Skeletal muscle satellite cell (primary cell): Measurements from ENCODE around the gene HRC. TPM values are rescaled to one million over a fixed set of nuclear protein-coding genes. Genes with fewer than 3 reads are reported as not detected.

Source experiments
- H3K27me3 ChIP-seq: 2 replicates; pipeline ENCODE4 v1.7.0; 2013; ENCODE audit warnings: low read length; ENCODE audit not compliant: control insufficient read depth, insufficient read depth
- H3K36me3 ChIP-seq: 2 replicates; pipeline ENCODE4 v1.7.0; 2013; ENCODE audit warnings: mild to moderate bottlenecking, control low read depth, low read length; ENCODE audit not compliant: insufficient read depth
- H3K4me1 ChIP-seq: 2 replicates; pipeline ENCODE4 v1.7.0; 2013; ENCODE audit warnings: low read length; ENCODE audit not compliant: control insufficient read depth, insufficient read depth
- H3K4me2 ChIP-seq: 2 replicates; pipeline ENCODE4 v1.7.0; 2013; ENCODE audit warnings: mild to moderate bottlenecking, low read length
- H3K4me3 ChIP-seq: 2 replicates; pipeline ENCODE4 v1.7.0; 2013; ENCODE audit warnings: low read length
- H3K9ac ChIP-seq: 2 replicates; pipeline ENCODE4 v1.7.0; 2013; ENCODE audit warnings: mild to moderate bottlenecking, low read depth, low read length, moderate library complexity
- H3K9me3 ChIP-seq: replicated peaks from 2 replicates; pipeline ENCODE4 v1.7.0; 2013; ENCODE audit warnings: mild to moderate bottlenecking, control low read depth, low read length
- total RNA-seq: library from RNA; depleted of rRNA; stranded (reverse); fragments of >200 nt; gene quantifications from 2 replicates; pipeline ENCODE4 v1.2.3, GENCODE V29; 2012; rRNA removed

Gene HRC, protein sequence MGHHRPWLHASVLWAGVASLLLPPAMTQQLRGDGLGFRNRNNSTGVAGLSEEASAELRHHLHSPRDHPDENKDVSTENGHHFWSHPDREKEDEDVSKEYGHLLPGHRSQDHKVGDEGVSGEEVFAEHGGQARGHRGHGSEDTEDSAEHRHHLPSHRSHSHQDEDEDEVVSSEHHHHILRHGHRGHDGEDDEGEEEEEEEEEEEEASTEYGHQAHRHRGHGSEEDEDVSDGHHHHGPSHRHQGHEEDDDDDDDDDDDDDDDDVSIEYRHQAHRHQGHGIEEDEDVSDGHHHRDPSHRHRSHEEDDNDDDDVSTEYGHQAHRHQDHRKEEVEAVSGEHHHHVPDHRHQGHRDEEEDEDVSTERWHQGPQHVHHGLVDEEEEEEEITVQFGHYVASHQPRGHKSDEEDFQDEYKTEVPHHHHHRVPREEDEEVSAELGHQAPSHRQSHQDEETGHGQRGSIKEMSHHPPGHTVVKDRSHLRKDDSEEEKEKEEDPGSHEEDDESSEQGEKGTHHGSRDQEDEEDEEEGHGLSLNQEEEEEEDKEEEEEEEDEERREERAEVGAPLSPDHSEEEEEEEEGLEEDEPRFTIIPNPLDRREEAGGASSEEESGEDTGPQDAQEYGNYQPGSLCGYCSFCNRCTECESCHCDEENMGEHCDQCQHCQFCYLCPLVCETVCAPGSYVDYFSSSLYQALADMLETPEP
- total RNA-seq, result 2.2 TPM in 1 of 2 replicates, not detected in the other

GRCh38 chr19:49155005-49155819 is at the start of gene HRC:
HRC (minus strand) TSS chr19:49155396; CDS start chr19:49155237, 159 bp downstream.
- Histone ChIP-seq H3K4me3 (no peak within 1 kb of the TSS), H3K4me2 (no peak within 1 kb of the TSS), H3K9ac (no peak within 1 kb of the TSS), H3K27me3 (no peaks in the 10 kb centered on the region), H3K36me3 (no peaks in the 10 kb centered on the region), H3K4me1 (peaks cover 10% of the 10 kb centered on the region), H3K9me3 (no peaks in the 10 kb centered on the region)

DNA sequence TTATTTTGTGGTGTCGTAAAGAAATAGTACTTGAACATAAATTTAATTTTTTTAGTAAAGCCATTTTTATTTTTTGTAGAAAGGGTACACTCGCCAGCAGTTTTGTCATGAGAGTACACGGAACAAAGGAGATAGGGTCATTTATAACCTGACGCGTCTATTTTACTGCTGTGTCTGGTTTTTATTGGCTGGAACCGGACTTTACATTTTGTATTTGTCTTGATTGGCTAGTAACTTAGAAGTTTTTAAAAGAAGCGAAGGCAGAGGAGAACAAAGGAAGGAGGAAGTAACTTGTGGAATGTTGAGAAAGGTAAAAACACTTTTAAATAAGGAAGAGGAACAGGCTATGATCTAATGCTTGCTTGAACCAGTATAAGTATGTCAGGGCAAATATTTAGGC is 45.8 kb upstream of the HRC start:
- Histone ChIP-seq H3K27me3 (no peaks in the 10 kb centered on the region), H3K36me3 (peaks cover 34% of the 10 kb centered on the region)

GRCh38 chr19:49200238-49200862 is 45.2 kb upstream of the HRC start:
- no peak overlapping the region for H3K4me3 ChIP-seq
- H3K27me3 ChIP-seq, result no peaks in the 10 kb centered on the region
- H3K9ac ChIP-seq, result no peak overlapping the region
- peaks cover 29% of the 10 kb centered on the region for H3K36me3 ChIP-seq
- no peak overlapping the region for H3K4me2 ChIP-seq
- H3K4me1 ChIP-seq, result peaks cover 22% of the 10 kb centered on the region
- H3K9me3 ChIP-seq, result no peaks in the 10 kb centered on the region

More for the DNA sequence above, 45.8 kb upstream of the HRC start:
- Histone ChIP-seq H3K9me3 (no peaks in the 10 kb centered on the region), H3K4me1 (peaks cover 22% of the 10 kb centered on the region), H3K4me2 (no peak overlapping the region), H3K9ac (no peak overlapping the region), H3K4me3 (no peak overlapping the region)

- Histone ChIP-seq H3K4me1 (peaks cover 12% of the 10 kb centered on the region), H3K9ac (no peak overlapping the region), H3K4me3 (no peak overlapping the region), H3K9me3 (no peaks in the 10 kb centered on the region), H3K4me2 (no peak overlapping the region), H3K27me3 (no peaks in the 10 kb centered on the region), H3K36me3 (peaks cover 20% of the 10 kb centered on the region)
Observed at GRCh38 chr19:49196527-49197240, 41.5 kb upstream of the HRC start.

- Histone ChIP-seq H3K4me3 (no peak overlapping the region), H3K9ac (no peak overlapping the region), H3K36me3 (peaks cover 29% of the 10 kb centered on the region), H3K9me3 (no peaks in the 10 kb centered on the region), H3K4me1 (peaks cover 12% of the 10 kb centered on the region), H3K27me3 (no peaks in the 10 kb centered on the region), H3K4me2 (no peak overlapping the region)
Observed at GRCh38 chr19:49194408-49194807, 39.2 kb upstream of the HRC start.

- H3K27me3 ChIP-seq, result no peaks in the 10 kb centered on the region
- H3K4me1 ChIP-seq, result peaks cover 10% of the 10 kb centered on the region
- H3K4me2 ChIP-seq, result no peak overlapping the region
- peaks cover 34% of the 10 kb centered on the region for H3K36me3 ChIP-seq
- H3K9me3 ChIP-seq, result no peaks in the 10 kb centered on the region
- H3K4me3 ChIP-seq, result no peak overlapping the region
- H3K9ac ChIP-seq, result no peak overlapping the region
Observed at GRCh38 chr19:49193822-49194394, 38.7 kb upstream of the HRC start.

DNA sequence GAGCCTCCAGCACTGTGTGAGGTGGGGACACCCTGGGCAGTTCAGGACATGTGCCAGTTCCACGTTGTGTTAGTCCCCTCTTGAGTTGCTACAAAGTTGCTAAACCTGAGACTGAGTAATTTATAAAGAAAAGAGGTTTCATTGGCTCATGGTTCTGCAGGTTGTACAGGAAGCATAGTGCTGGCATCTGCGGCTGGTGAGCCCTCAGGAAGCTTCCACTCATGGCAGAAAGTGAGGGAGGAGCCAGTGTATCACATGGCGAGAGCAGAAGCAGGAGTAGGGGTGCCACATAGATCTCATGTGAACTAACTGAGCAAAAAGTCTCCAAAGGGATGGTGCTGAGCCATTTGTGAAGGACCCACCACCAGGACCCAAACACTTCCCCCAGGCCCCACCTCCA is 35.6 kb upstream of the HRC start:
- Histone ChIP-seq H3K9ac (no peak overlapping the region), H3K9me3 (no peaks in the 10 kb centered on the region), H3K36me3 (peaks cover 49% of the 10 kb centered on the region), H3K27me3 (no peaks in the 10 kb centered on the region), H3K4me1 (no peaks in the 10 kb centered on the region), H3K4me3 (no peak overlapping the region), H3K4me2 (no peak overlapping the region)

DNA sequence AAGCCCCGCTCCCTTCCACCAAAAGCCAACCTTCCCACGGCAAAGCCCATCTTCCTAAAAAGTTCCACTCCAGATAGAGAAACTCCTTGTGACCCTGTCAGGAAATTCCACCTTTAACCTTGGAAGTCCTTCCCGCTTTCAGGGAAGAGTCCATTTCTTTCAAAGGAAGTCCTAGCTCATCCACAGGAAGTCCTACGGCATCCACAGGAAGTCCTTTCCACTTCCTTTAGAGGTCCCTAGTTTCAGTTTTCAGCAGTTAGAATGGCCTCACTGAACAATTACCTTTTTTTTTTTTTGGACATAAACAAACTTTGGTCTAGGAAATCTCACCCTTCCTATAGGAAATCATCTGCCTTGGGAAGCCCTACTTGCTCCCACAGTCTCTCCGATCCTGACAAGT is 34.1 kb upstream of the HRC start:
- no peaks in the 10 kb centered on the region for H3K9me3 ChIP-seq
- H3K4me1 ChIP-seq, result no peaks in the 10 kb centered on the region
- no peak overlapping the region for H3K4me3 ChIP-seq
- no peaks in the 10 kb centered on the region for H3K27me3 ChIP-seq
- H3K36me3 ChIP-seq, result peaks cover 56% of the 10 kb centered on the region
- H3K9ac ChIP-seq, result no peak overlapping the region
- no peak overlapping the region for H3K4me2 ChIP-seq

DNA sequence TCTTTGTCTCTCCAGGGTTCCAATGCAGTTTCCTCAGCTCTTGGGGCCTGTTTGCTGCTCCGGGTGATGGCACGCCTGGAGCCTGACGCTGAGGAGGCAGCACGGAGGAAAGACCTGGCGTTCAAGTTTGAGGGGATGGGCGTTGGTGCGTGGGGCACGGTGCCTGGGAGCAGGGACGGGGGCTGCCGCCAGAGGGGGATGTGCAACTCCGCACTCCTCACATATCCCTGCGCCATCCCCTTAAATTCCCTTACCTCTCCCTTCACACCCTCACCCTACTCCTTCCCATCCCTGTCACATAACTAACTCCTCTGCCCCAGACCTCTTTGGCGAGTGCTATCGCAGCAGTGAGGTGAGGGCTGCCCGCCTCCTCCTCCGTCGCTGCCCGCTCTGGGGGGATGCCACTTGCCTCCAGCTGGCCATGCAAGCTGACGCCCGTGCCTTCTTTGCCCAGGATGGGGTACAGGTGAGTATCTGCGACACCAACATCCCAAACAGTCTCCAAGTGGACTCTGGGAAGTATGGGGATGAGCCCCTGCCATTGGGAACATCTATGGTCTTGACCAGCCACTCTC is 33.5 kb upstream of the HRC start:
- H3K27me3 ChIP-seq, result no peaks in the 10 kb centered on the region
- H3K9me3 ChIP-seq, result no peaks in the 10 kb centered on the region
- no peaks in the 10 kb centered on the region for H3K4me1 ChIP-seq
- peaks cover 59% of the 10 kb centered on the region for H3K36me3 ChIP-seq
- H3K9ac ChIP-seq, result no peak overlapping the region
- no peak overlapping the region for H3K4me3 ChIP-seq
- no peak overlapping the region for H3K4me2 ChIP-seq

DNA sequence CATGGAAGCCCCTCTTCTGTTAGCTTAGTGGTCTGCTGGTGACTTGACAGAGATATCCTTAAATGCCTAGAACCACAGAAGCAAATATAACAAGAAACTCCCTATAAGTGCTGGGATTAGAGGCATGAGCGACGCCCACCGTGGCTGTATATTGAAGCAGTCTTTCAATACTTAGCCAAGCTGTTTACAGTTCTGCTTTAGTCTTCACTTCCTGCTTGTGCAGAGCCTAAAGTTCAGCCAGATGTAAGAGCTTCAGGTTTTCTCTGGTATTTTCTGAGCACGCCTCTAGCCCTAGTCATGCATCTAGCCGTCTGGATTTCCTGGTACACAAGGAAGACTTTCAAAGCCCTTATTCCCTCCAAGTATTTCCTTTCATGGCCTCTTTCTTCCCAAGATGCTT is 30.9 kb upstream of the HRC start:
- Histone ChIP-seq H3K4me3 (no peak overlapping the region), H3K4me2 (no peak overlapping the region), H3K27me3 (no peaks in the 10 kb centered on the region), H3K36me3 (peaks cover 63% of the 10 kb centered on the region), H3K9ac (no peak overlapping the region), H3K4me1 (no peaks in the 10 kb centered on the region), H3K9me3 (no peaks in the 10 kb centered on the region)
